ENCODE data around the gene SPON1.

GRCh38 chr11:13920756-13921155 is 41.8 kb upstream of the SPON1 start:
- TF ChIP-seq CTCF (conservative IDR thresholded peaks at IDR 0.05; ENCODE audit: low read depth, low read length) (no peak), EZH2phosphoT487 (IDR thresholded peaks at IDR 0.05; ENCODE audit: borderline replicate concordance, low read length) (no peak), EZH2 (IDR thresholded peaks at IDR 0.05; ENCODE audit: low read length, unreplicated experiment) (no peak)
